ENCODE measurements around the gene SLC46A1. TPM values are rescaled to one million over a fixed set of nuclear protein-coding genes. Genes with fewer than 3 reads are reported as not detected.

The SLC46A1 gene
- total RNA-seq, 1 experiment from 2014 or later, result 2.7 TPM

DNA sequence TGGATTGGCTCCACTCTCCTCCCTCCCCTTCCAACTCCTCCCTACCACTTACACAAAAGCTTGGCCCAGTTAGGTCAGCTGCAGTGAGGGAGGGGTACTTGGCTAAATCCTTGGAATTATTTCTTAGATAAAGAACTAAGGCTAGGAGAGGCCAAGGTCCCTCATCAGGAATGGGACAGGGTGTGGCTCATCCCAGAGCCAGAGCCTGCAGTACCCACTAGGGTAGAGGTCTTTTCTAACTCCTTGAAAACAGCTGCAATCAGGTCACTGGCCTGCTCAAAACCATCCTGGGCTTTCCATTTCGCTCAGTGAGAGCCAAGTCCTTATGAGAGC is 1.9 kb upstream of the SLC46A1 start:
- Histone ChIP-seq H3K36me3 (no peaks in the 10 kb centered on the region), H3K4me3 (no peak overlapping the region), H3K27me3 (no peaks in the 10 kb centered on the region), H3K9me3 (no peaks in the 10 kb centered on the region)
- no peak for DNase-seq

DNA sequence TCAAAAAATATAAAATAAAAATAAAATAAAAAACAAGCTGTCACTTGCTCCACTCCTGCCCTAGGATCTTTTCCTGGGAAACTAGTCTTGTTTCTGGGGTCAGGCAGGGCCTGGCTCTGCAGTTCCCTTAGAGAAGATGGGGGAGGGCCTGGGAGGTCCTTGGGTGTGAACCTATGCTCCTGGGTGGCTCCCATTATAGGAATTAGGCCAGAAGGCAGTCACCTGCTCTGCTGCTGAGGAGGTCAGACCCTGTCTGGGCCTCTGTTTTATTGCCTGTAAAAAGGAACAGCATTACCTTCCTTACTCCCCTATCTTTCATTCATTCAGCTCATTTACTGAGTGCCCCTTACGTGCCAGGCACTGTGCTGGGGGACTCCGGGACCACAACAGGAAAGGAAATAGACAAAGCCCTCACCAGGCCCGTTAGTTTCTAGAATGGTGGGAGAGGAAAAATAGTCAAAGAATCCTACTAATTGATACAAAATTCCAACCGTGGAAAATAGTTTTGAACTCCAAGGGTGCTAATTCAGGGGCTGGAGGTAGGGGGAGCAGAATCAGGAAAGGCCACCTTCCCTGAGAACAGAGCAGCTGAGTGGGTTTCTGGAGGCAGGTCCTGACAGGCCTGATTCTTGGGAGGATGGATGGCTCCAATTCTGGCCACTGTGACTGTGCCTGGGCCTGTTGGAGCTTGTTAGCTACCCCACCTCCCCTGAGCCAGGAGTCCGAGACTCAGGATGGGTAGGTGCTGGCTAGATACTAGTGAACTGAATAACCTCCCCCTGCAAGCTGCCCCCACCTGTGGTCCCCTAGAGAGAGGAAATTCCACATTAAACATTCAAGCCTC is 1.3 kb upstream of the SLC46A1 start:
- DNase-seq, result no peak
- Histone ChIP-seq H3K36me3 (no peaks in the 10 kb centered on the region), H3K4me3 (no peak overlapping the region), H3K9me3 (no peaks in the 10 kb centered on the region), H3K27me3 (no peaks in the 10 kb centered on the region)

DNA sequence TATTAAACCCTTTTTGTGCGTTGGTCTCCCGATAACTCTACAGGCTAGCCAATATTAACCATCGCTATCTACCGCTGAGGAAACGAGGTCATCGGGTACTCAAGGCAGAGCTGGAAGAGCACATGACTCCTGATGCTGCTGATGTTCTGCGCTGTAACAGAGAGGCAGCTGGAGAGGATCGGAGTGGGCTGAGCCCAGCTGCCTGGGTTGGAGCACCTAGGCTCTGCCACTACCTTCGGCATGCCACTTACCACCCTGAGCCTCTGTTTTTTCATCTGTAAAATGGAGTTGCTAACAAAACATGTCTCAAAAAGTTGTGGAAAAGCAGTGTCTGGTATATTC is 432 bp upstream of the SLC46A1 start:
- DNase-seq, result no peak
- Histone ChIP-seq H3K4me3 (peak overlapping the region; percentile 61), H3K27me3 (no peaks in the 10 kb centered on the region), H3K36me3 (no peaks in the 10 kb centered on the region; the same call in 1 of the 2 replicates), H3K9me3 (no peaks in the 10 kb centered on the region)

DNA sequence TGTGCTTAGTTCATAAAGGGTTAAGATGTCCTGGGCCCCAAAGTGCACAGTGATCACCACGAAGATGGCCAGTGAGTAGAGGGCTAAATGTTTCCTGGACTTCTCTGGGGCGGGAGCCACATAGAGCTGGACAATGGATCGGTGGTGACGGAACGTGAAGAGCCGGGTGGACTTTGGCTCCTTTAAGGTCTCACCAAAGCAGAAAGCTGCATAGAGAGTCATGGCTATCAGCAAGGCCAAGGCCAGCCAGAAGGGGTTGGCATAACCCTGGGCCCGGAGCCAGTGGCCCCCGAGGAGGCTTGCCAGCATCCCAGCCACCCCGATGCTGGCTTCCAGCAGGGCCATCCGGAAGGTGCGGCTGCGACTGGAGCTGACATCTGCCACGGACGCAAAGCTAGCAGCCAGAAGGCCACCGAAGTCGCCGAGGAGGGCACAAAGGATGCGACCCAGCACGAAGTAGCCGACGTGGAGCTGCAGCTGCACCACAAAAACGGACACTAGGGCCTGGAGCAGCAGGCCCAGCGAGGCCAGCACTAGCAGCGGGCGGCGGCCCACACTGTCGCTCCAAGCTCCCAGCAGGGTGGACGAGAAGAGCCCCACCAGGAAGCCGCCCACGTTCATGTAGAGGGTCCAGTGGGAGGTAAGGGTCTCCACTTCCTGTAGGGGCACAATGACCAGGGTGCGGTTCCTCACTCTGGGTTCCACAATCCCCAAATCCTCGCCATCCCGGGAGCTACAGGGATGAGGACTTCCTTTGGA is 1.0 kb downstream of the SLC46A1 start:
- peak overlapping the region; percentile 61 for H3K4me3 ChIP-seq
- H3K36me3 ChIP-seq, result no peaks in the 10 kb centered on the region; the same call in 1 of the 2 replicates
- no peaks in the 10 kb centered on the region for H3K9me3 ChIP-seq
- DNase-seq, result no peak
- no peaks in the 10 kb centered on the region for H3K27me3 ChIP-seq

DNA sequence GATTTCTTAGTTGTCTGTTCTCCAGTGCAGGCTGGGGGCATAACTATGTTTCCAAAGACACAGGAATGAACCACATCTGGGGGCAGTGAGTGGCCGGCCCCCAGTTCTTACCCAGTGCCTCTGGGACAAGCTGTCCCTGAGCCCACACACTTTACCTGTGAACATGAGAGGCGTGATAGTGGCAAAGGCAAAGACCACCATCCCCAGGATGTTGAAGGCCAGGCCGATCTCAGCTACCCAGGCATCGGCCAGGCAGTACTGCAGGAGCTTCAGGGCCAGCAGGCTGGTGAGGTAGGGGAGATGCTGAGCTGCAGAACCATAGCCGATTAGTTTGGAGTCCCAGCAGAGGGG is 1.6 kb downstream of the SLC46A1 start:
- no peaks in the 10 kb centered on the region; the same call in 1 of the 2 replicates for H3K36me3 ChIP-seq
- H3K27me3 ChIP-seq, result no peaks in the 10 kb centered on the region
- H3K9me3 ChIP-seq, result no peaks in the 10 kb centered on the region
- H3K4me3 ChIP-seq, result no peak overlapping the region
- DNase-seq, result no peak

DNA sequence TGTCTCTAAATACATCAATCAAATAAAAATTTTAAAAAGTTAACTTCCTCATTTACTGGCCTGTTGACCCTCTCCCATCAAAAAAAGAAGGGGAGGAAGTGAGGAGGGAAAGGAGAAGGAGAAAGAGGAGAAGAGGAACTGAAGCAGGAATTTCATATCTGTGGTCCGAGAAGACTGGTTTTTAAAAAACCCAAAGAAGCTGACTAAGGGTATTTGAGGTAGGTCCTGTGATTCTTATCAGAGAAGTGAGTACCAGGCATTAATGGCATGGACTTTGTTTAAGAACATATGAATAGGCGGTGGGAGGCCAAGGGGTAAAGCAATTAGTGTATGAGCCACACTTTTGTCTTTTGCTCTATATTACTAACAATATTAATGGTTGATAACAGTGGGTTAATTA is 2.0 kb downstream of the SLC46A1 start:
- Histone ChIP-seq H3K36me3 (peaks cover under 1% of the 10 kb centered on the region; the same call in 1 of the 2 replicates), H3K27me3 (no peaks in the 10 kb centered on the region), H3K4me3 (no peak overlapping the region), H3K9me3 (no peaks in the 10 kb centered on the region)
- DNase-seq, result no peak

DNA sequence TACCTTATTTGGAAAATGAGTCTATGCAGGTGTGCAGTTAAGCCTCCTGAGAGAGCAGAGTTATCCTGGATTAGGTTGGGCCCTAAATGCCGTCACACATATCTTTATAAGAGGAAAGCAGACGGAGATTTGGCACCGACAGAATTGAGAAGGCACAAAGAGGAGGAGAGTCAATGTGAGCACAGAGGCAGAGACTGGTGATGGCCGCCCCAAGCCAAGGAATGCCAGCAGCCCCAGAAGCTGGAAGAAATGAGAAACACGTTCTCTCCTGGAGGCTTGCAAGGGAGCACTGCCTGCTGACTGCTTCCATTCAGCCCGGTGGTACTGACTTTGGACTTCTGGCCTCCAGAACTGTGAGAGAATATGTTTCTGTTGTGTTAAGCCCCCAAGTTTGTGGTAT is 3.2 kb downstream of the SLC46A1 start:
- Histone ChIP-seq H3K4me3 (no peak overlapping the region), H3K9me3 (no peaks in the 10 kb centered on the region), H3K27me3 (no peaks in the 10 kb centered on the region), H3K36me3 (peaks cover 7% of the 10 kb centered on the region)
- DNase-seq, result no peak

DNA sequence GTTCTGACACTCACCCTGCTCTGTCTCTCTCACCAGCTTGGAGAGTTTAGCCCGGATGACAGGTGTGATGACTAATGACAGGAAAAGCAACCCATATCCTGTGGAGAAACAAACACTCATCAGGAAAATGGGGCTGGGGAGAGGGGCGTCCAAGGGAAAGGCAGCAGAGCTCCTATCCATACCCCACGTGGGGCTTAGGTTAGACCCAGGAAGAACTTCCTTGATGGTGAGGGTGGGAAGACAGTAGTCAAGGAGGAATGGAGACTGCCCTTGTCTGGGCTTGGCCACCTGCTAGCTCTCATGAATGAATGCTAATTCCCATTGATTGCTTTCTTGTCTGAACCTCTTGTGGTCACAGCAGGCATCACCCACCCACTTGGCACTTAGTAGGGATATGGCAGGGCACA is 3.8 kb downstream of the SLC46A1 start:
- H3K36me3 ChIP-seq, result peaks cover 11% of the 10 kb centered on the region
- no peak for DNase-seq
- no peak overlapping the region for H3K4me3 ChIP-seq
- H3K27me3 ChIP-seq, result no peaks in the 10 kb centered on the region
- H3K9me3 ChIP-seq, result no peaks in the 10 kb centered on the region

DNA sequence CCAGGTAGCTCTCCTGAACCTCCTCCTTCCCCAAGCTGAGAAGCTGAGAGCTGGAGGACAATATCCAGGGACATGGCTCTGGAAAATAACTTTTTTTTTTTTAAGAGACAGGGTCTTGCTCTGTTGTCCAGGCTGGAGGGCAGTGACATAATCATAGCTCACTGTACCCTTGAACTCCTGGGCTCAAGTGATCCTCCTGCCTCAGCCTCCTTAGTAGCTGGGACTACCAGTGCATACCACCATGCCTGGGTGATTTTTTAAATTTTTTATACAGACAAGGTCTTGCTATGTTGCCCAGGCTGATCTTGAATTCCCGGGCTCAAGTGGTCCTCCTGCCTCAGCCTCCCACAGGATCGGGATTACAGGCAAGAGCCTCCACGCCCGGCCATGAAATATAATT is 6.2 kb downstream of the SLC46A1 start:
- no peak for DNase-seq
- no peak overlapping the region for H3K4me3 ChIP-seq
- H3K36me3 ChIP-seq, result peaks cover 31% of the 10 kb centered on the region
- H3K9me3 ChIP-seq, result no peaks in the 10 kb centered on the region
- H3K27me3 ChIP-seq, result no peaks in the 10 kb centered on the region

DNA sequence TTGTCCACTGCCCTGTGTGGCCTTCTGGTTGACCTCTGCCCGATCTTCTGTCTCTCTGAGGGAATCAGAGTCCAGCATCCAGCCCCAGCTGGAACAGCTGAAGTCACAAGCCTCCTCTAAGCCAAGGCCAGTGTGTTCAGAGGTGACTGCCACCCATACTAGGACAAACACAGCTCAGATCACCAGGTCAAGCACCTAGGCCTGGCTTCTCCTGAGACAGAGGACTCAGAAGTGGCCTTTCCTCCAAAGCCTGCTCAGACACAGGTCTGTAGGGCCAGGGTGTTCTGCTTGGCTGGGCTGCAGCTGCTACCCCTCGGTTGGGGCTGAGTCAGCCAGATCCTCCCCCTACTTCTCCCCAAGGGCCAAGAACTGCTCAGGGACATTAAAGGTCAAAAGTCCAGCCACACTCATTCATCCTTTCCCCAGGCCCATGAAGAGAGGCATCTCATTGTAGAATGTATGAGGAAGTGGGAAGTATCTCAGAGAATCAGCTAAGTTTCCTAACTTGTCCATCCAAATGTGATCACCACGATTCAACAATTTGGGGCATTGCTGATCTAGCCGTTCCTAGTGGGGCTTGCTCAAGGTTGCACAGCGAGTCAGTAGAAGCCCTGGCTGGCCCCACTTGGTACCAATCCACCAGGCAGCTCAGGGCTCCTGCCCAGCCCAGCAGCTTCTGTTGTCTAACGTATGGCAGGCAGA is 7.6 kb downstream of the SLC46A1 start:
- H3K4me3 ChIP-seq, result no peak overlapping the region
- no peaks in the 10 kb centered on the region for H3K27me3 ChIP-seq
- no peaks in the 10 kb centered on the region for H3K9me3 ChIP-seq
- peak; percentile 33 for DNase-seq
- H3K36me3 ChIP-seq, result peaks cover 31% of the 10 kb centered on the region

DNA sequence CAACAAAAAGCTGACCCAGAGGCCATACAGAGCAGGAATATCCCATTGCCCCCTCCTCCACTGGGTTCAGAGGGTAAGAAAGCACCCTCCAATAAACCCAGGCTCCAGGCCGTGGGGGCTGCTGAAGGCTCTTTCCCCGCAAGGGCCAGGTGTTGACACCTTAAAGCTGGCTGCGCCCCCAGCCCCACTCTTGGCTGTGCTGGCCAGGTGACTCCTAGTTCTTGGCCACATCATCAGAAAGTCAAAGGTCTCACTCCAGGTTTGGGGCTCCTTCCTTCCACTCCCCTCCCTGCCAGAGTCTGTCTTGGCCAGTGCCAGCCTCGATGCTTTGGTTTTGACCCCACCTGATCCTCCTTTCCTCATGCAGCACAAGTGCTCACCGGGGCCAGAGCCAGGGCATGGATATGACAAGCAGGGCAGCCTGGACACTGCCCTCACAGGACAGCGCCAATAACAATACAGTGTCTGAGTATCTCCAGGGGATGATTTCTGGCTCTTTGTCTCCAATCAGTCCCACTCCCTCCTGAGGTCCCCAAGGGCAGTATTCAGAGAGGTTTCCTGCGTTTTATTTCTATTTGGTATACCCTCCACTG is 8.2 kb downstream of the SLC46A1 start:
- no peak overlapping the region for H3K4me3 ChIP-seq
- H3K27me3 ChIP-seq, result no peaks in the 10 kb centered on the region
- no peak for DNase-seq
- peaks cover 35% of the 10 kb centered on the region for H3K36me3 ChIP-seq
- H3K9me3 ChIP-seq, result no peaks in the 10 kb centered on the region

DNA sequence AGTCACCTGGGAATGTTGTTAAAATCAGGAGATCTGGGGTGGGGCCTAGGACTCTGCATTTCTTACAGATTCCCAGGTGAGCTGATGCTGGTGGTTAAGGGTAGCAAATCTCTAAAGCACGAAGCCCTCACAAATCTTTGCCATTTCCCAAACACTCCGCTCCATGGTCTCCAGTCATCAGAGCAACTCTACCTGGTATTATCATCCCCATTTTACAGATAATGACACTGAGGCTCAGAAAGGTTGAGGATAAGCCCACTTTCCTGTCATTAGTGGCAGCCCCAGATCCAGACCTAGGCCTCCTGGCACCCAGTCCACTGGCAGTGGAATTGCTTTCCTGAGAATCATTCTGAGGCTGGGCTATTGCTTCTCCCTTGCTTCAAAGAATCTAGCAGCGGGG is 8.7 kb downstream of the SLC46A1 start:
- no peak for DNase-seq
- Histone ChIP-seq H3K4me3 (no peak overlapping the region), H3K9me3 (no peaks in the 10 kb centered on the region), H3K27me3 (no peaks in the 10 kb centered on the region), H3K36me3 (peaks cover 36% of the 10 kb centered on the region)

DNA sequence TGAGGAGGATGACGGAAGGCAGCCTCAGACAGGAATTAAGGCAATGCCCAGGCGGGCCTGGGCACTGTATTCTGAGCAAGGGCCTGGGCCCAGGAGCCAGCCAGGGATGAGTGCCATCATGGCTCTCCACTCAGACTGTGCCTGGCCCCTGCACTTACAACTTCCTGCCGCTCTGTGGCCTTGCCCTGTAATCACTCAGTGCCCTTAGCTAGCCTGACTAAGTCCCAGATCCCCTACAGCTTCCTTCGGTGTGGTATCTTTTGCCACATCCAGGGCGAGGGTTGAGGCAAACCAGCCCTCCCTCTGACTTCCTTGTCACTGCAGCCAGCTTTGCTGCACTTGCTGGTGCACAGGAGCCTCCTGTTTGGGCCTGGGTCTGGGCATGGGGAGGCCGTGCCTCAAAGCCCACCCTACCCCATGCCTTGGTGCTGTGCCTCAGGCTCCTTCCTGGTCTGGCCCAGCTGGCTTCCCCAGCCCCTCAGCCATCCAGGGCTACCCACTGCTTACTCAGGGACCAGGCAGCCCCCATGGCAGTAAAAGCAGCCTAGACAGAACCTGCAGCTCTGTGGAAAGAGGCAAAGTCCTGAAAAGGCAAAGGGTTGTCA is 9.3 kb downstream of the SLC46A1 start:
- H3K4me3 ChIP-seq, result no peak overlapping the region
- DNase-seq, result no peak
- H3K36me3 ChIP-seq, result peaks cover 36% of the 10 kb centered on the region
- no peaks in the 10 kb centered on the region for H3K27me3 ChIP-seq
- H3K9me3 ChIP-seq, result no peaks in the 10 kb centered on the region

DNA sequence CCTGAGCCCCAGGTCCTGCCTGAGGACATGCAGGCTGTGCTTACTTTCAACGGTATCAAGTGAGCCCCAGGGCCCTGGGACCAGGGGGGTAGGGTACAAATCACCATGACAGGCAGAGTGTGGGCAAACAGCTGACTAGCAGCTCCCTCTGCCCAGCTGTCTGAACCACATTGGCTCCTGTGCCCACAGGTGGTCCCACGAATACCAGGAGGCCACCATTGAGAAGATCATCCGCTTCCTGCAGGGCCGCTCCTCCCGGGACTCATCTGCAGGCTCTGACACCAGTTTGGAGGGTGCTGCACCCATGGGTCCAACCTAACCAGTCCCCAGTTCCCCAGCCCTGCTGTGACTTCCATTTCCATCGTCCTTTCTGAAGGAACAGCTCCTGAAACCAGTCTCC is 10.0 kb downstream of the SLC46A1 start:
- Histone ChIP-seq H3K27me3 (no peaks in the 10 kb centered on the region), H3K9me3 (no peaks in the 10 kb centered on the region), H3K4me3 (no peak overlapping the region), H3K36me3 (peaks cover 40% of the 10 kb centered on the region)
- DNase-seq, result no peak

DNA sequence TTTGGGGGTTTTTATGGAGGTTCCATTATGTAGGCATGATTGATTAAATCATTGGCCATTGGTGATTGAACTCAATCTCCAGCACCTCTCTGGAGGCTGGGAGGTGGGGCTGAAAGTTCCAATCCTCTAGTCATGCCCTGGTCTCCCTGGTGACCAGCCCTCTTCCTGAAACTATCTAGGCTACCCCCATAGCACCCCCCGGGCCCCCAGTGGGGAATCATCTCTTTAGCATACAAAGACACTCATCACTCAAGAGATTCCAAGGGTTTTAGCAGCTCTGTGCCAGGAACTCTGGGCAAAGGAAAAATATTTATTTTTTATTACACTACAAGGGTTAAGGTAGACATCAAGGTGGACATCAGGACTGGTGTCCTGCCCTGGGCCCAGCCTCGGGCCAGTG is 10.6 kb downstream of the SLC46A1 start:
- no peaks in the 10 kb centered on the region for H3K9me3 ChIP-seq
- DNase-seq, result no peak
- no peaks in the 10 kb centered on the region for H3K27me3 ChIP-seq
- no peak overlapping the region for H3K4me3 ChIP-seq
- H3K36me3 ChIP-seq, result peaks cover 45% of the 10 kb centered on the region

DNA sequence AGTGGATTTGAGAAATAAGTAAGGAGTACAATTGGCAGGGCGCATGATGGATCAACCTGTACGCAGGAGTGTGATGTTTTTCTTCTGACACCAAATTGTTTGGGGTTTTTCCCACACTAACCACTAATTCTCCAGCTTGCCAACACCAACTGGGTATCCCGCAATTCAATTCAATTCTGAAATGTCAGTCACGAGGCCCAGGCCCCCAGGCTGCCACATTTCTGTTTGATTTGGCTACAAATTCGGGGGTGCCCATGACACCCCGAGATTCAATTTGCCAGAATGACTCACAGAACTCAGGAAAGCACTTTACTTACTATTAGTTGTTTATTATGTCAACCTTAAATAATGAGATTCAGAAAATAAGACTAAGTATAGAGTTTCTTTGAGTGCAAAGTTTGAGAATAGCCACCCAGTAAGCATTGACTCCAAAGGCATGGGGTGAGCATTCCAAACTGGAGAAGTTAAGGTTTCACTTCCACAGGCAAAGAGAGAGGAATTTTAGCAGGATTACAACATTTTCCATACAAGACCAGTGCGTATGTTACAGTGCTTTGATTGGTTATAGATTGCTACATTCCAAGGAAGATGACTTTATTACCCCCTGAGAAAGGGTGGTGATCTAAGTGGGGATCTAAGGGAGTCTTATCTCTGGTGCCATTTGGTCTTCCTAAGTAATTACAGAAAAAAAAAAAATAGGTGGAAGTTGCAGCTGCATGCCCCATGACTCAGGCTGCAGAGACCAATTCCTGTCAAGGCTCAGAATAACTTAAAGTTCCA is 11.5 kb downstream of the SLC46A1 start:
- H3K36me3 ChIP-seq, result peaks cover 54% of the 10 kb centered on the region
- no peaks in the 10 kb centered on the region for H3K27me3 ChIP-seq
- DNase-seq, result no peak
- no peaks in the 10 kb centered on the region for H3K9me3 ChIP-seq
- no peak overlapping the region for H3K4me3 ChIP-seq
